BE2C (cell line): Measurements from ENCODE around the gene NSRP1.
"Not testable (repeated sequence)": the region's sequence is repeated elsewhere in the genome, so short reads cannot be mapped to it uniquely, and the experiment has no call there.

Experiments used
- DNase-seq: peaks from one replicate; pipeline ENCODE4 v3.0.0-alpha.2; 2020
- H3K27me3 ChIP-seq: fragments of 250-450 bp; sonication (Bioruptor Pico); 2 replicates; pipeline ENCODE4 v1.5.1; 2020; ENCODE audit warnings: mild to moderate bottlenecking
- H3K36me3 ChIP-seq: fragments of 250-450 bp; sonication (Bioruptor Pico); 2 replicates; pipeline ENCODE4 v1.5.1; 2020; ENCODE audit warnings: mild to moderate bottlenecking
- H3K4me1 ChIP-seq: fragments of 250-450 bp; sonication (Bioruptor Pico); 2 replicates; pipeline ENCODE4 v1.5.1; 2020
- H3K4me3 ChIP-seq: 2 replicates; pipeline ENCODE4 v1.5.1; 2011; ENCODE audit warnings: low read depth, low read length
- H3K9me3 ChIP-seq: fragments of 250-450 bp; sonication (Bioruptor Pico); 2 replicates; pipeline ENCODE4 v1.5.1; 2020
- TF ChIP-seq, protein P1 (sequence below): IDR thresholded peaks from 2 replicates; pipeline ENCODE4 v1.5.1; 2012; ENCODE audit warnings: mild to moderate bottlenecking, low read depth, low read length

The NSRP1 gene

DNA sequence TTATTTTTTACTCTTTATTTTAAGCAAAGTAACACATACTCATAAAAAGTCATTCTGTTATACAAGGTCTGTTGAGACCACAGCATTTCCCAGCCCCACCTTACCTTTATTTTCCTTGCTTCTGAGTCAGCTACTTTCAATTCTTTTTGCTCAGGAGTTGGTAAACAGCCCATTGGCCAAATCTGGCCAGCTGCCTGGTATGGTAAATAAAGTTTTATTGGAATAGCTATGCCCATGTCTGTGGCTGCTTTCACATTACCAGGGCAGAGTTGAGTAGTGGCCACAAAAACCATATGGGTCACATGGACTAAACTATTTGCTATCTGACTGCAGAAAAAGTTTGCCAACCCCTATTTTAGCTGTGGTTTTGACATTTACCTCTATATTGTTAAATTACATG is 3.4 kb upstream of the NSRP1 start:
- TF ChIP-seq, protein P1, sequence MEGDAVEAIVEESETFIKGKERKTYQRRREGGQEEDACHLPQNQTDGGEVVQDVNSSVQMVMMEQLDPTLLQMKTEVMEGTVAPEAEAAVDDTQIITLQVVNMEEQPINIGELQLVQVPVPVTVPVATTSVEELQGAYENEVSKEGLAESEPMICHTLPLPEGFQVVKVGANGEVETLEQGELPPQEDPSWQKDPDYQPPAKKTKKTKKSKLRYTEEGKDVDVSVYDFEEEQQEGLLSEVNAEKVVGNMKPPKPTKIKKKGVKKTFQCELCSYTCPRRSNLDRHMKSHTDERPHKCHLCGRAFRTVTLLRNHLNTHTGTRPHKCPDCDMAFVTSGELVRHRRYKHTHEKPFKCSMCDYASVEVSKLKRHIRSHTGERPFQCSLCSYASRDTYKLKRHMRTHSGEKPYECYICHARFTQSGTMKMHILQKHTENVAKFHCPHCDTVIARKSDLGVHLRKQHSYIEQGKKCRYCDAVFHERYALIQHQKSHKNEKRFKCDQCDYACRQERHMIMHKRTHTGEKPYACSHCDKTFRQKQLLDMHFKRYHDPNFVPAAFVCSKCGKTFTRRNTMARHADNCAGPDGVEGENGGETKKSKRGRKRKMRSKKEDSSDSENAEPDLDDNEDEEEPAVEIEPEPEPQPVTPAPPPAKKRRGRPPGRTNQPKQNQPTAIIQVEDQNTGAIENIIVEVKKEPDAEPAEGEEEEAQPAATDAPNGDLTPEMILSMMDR = no peak

DNA sequence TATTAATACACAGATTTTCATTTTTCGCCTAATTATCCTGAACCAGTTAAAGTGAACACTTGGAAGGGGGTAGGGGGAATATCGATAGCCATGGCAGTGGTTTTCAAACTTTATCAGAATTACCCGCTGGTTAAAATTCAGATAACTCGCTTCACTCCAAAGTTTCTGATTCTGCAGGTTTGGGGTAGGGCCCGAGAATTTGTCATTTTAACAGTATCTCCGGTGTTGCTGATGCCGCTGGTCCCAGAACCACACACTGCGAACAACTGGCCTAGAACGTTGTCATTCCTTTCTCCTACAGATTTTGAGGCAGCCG is 313 bp upstream of the NSRP1 start:
- peaks cover 8% of the 10 kb centered on the region for H3K36me3 ChIP-seq
- DNase-seq = no peak
- TF ChIP-seq, protein P1 = no peak
- no peaks in the 10 kb centered on the region for H3K4me1 ChIP-seq
- no peaks in the 10 kb centered on the region for H3K9me3 ChIP-seq
- peak overlapping the region; percentile 77 for H3K4me3 ChIP-seq
- no peaks in the 10 kb centered on the region for H3K27me3 ChIP-seq

More for the DNA sequence above, 3.4 kb upstream of the NSRP1 start:
- Histone ChIP-seq H3K4me3 (no peak overlapping the region), H3K27me3 (no peaks in the 10 kb centered on the region), H3K4me1 (no peaks in the 10 kb centered on the region), H3K9me3 (no peaks in the 10 kb centered on the region), H3K36me3 (no peaks in the 10 kb centered on the region)
- DNase-seq = no peak

DNA sequence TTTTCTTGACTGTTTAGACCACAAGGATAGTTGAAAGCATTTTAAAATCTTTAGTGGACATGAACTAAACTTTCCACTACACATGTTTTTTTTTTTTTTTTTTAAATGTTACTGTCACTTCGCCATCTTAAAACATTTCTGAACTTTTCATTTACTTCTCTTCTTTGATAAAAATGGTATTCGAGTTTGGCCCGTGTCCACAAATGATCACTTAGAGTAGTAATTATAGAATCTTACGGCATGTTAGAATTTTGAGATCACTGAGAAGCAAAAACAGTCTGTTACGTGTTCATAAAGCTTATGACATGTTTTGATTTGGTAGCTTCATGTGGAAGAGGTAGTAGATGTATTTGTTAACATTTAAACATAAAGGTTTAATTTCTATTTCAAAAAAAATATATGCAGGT is 1.1 kb downstream of the NSRP1 start:
- H3K27me3 ChIP-seq = no peaks in the 10 kb centered on the region
- peaks cover 8% of the 10 kb centered on the region for H3K36me3 ChIP-seq
- no peaks in the 10 kb centered on the region for H3K9me3 ChIP-seq
- no peaks in the 10 kb centered on the region for H3K4me1 ChIP-seq
- no peak for DNase-seq
- TF ChIP-seq, protein P1 = no peak
- H3K4me3 ChIP-seq = peak overlapping the region; percentile 77

DNA sequence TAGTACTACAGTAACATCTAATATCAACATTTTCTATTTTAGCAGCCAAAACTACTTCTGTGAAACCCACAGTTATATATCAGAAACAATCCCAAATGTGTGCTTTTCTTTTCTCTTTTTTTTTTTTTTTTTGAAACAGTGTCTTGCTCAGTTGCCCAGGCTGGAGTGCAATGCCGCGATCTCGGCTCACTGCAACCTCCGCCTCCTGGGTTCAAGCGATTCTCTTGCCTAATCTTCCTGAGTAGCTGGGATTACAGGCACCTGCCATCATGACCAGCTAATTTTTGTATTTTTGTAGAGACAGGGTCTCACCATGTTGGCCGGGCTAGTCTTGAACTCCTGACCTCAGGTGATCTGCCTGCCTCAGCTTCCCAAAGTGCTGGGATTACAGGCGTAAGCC is 2.0 kb downstream of the NSRP1 start:
- H3K27me3 ChIP-seq, H3K36me3 ChIP-seq, DNase-seq, H3K4me1 ChIP-seq, H3K9me3 ChIP-seq, H3K4me3 ChIP-seq: not testable (repeated sequence)

DNA sequence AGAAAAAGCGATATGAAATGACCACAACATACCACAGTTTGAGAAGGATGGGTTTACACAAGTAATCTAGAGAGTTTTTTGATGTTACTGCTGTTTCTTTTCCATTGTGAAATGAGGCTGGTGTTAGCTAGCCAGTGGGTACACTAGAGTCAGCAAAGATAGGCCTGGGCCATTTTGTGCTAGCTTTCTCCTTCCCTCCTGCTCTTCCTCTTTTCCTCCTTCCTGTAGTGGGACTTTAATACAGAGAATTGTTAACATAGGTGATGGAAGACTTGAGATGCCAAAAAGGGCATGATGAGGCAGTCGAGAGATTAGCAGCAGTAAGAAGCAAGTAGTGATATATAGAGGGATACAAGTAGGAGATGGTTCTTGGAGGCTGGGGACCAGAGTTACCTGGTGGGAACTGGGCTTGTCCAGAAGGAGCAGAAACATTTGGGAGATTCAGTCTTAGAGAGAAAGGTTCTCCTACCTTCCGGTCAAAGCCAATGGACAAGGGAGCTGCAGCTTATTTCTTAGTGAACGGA is 7.7 kb downstream of the NSRP1 start:
- Histone ChIP-seq H3K27me3 (no peaks in the 10 kb centered on the region), H3K9me3 (no peaks in the 10 kb centered on the region), H3K4me1 (no peaks in the 10 kb centered on the region), H3K36me3 (peaks cover 7% of the 10 kb centered on the region), H3K4me3 (no peak overlapping the region)
- no peak for DNase-seq
- TF ChIP-seq, protein P1 = no peak

DNA sequence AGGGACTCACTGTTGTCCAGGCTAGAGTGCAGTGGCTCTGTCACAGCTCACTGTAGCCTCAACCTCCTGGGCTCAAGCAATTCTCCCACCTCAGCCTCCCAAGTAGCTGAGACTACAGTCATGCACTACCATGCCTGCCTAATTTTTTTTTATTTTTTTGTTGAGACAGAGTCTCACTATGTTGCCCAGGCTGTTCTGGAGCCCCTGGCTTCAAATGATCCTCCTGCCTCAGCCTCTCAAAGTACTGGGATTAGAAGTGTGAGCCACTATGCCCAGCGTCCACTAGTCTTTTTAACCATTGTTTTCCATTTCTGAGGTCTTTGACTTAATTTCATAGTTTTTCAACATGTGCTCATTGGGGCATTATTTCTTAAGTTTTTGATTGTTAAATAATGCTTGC is 13.5 kb downstream of the NSRP1 start:
- no peaks in the 10 kb centered on the region for H3K27me3 ChIP-seq
- H3K4me1 ChIP-seq = no peaks in the 10 kb centered on the region
- no peak overlapping the region for H3K4me3 ChIP-seq
- TF ChIP-seq, protein P1 = no peak
- DNase-seq = no peak
- no peaks in the 10 kb centered on the region for H3K36me3 ChIP-seq
- H3K9me3 ChIP-seq = no peaks in the 10 kb centered on the region

DNA sequence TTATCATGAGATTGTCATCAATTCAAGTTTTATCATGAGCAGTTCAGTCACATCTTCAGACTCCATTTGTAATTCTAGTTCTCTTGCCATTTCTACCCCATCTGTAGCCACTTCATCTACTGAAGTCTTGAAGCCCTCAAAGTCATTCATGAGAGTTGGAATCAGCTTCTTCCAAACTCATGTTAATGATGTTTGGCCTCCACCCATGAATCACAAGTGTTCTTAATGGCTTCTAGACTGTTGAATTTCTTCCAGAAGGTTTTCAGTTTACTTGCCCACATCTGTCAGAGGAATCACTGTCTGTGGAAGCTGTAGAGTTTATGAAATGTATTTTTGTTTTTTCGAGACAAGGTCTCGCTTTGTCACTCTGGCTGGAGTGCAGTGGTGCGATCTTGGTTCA is 16.0 kb downstream of the NSRP1 start:
- no peaks in the 10 kb centered on the region for H3K27me3 ChIP-seq
- no peak overlapping the region for H3K4me3 ChIP-seq
- H3K36me3 ChIP-seq = no peaks in the 10 kb centered on the region
- no peak for DNase-seq
- TF ChIP-seq, protein P1 = no peak
- H3K9me3 ChIP-seq = no peaks in the 10 kb centered on the region
- H3K4me1 ChIP-seq = no peaks in the 10 kb centered on the region
